Osteocyte (in vitro differentiated cells): ENCODE results near the gene ENDOD1. TPM values are rescaled to one million over a fixed set of nuclear protein-coding genes. Genes with fewer than 3 reads are reported as not detected.
"Not testable (repeated sequence)": the region's sequence is repeated elsewhere in the genome, so short reads cannot be mapped to it uniquely, and the experiment has no call there.

Source experiments
- DNase-seq: peaks from one replicate; pipeline ENCODE4 v3.0.0; 2021; ENCODE audit warnings: mixed read lengths; ENCODE audit not compliant: unreplicated experiment; ENCODE audit errors: extremely low spot score
- H3K27ac Mint-ChIP-seq: one replicate; pipeline ENCODE4 v1.8.0; 2021; ENCODE audit warnings: mild to moderate bottlenecking, mixed read lengths; ENCODE audit not compliant: unreplicated experiment
- H3K27me3 Mint-ChIP-seq: one replicate; pipeline ENCODE4 v1.8.0; 2021; ENCODE audit warnings: mixed read lengths; ENCODE audit not compliant: unreplicated experiment
- H3K36me3 Mint-ChIP-seq: one replicate; pipeline ENCODE4 v1.8.0; 2021; ENCODE audit warnings: mixed read lengths; ENCODE audit not compliant: unreplicated experiment
- H3K4me1 Mint-ChIP-seq: one replicate; pipeline ENCODE4 v1.8.0; 2021; ENCODE audit warnings: mixed read lengths; ENCODE audit not compliant: unreplicated experiment
- H3K4me3 Mint-ChIP-seq: one replicate; pipeline ENCODE4 v1.8.0; 2021; ENCODE audit warnings: mild to moderate bottlenecking, moderate library complexity, mixed read lengths; ENCODE audit not compliant: unreplicated experiment
- H3K9me3 Mint-ChIP-seq: one replicate; pipeline ENCODE4 v1.8.0; 2021; ENCODE audit warnings: mixed read lengths; ENCODE audit not compliant: unreplicated experiment
- total RNA-seq: library from RNA; stranded (reverse); gene quantifications from 2 replicates; pipeline ENCODE4 v1.2.1, GENCODE V29; 2021
- TF ChIP-seq, protein P1 (sequence below): fragments of 200-600 bp; sonication (generic); IDR thresholded peaks from 2 replicates; pipeline ENCODE4 v1.5.0; 2021; ENCODE audit warnings: antibody characterized with exemption, mild to moderate bottlenecking, moderate library complexity

The ENDOD1 gene
- total RNA-seq, 1 donor from 2014 or later = 91.6 TPM

DNA sequence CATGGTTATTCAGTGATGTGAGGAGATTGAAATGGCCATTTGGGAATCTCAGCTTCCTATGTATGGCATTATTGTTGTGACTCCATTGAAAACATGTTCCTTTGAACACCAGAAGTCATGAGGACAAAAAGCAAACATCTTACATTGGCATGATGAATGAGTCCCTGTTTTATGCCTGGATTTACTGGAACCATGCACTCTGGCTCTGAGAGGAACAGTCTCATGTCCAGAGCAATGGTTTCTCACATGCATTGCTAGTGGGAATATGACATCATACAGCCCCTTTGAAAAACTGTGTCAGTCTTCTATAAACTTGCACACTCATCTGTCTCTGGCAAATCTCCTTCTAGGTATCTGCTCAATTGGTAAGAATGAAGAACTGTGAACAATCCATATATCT lies 43.8 kb upstream of the ENDOD1 start:
- DNase-seq = no peak
- Mint-ChIP-seq H3K27me3 (peaks cover 64% of the 10 kb centered on the region), H3K36me3 (no peaks in the 10 kb centered on the region), H3K9me3 (no peaks in the 10 kb centered on the region), H3K4me3 (no peak overlapping the region), H3K27ac (no peak overlapping the region), H3K4me1 (no peaks in the 10 kb centered on the region)
- TF ChIP-seq, protein P1, sequence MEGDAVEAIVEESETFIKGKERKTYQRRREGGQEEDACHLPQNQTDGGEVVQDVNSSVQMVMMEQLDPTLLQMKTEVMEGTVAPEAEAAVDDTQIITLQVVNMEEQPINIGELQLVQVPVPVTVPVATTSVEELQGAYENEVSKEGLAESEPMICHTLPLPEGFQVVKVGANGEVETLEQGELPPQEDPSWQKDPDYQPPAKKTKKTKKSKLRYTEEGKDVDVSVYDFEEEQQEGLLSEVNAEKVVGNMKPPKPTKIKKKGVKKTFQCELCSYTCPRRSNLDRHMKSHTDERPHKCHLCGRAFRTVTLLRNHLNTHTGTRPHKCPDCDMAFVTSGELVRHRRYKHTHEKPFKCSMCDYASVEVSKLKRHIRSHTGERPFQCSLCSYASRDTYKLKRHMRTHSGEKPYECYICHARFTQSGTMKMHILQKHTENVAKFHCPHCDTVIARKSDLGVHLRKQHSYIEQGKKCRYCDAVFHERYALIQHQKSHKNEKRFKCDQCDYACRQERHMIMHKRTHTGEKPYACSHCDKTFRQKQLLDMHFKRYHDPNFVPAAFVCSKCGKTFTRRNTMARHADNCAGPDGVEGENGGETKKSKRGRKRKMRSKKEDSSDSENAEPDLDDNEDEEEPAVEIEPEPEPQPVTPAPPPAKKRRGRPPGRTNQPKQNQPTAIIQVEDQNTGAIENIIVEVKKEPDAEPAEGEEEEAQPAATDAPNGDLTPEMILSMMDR = no peak

DNA sequence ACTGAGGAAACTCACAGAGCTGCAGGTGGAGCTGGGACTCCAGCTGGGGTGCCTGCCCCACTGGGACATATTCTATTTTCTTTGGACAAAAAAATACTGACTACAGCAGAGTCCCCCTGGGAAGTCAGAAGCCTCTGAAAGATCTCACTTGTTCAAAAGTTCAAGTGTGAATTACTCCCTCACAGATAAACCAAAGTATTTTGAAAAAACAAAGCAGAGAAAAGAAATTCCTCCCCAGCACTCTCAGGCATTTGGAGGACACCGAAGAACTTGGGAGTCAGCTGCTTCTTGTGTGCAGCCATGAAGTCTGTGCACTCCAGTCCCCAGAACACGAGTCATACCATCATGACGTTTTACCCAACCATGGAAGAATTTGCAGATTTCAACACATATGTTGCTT lies 40.5 kb upstream of the ENDOD1 start, which contains the start of gene KDM4F:
TSS of gene KDM4F (plus strand) at position 301 of the 400 bp plus-strand sequence.
- not testable (repeated sequence) for H3K4me3 Mint-ChIP-seq, H3K36me3 Mint-ChIP-seq, DNase-seq, H3K4me1 Mint-ChIP-seq, H3K9me3 Mint-ChIP-seq, H3K27ac Mint-ChIP-seq
- peaks cover 58% of the 10 kb centered on the region for H3K27me3 Mint-ChIP-seq

DNA sequence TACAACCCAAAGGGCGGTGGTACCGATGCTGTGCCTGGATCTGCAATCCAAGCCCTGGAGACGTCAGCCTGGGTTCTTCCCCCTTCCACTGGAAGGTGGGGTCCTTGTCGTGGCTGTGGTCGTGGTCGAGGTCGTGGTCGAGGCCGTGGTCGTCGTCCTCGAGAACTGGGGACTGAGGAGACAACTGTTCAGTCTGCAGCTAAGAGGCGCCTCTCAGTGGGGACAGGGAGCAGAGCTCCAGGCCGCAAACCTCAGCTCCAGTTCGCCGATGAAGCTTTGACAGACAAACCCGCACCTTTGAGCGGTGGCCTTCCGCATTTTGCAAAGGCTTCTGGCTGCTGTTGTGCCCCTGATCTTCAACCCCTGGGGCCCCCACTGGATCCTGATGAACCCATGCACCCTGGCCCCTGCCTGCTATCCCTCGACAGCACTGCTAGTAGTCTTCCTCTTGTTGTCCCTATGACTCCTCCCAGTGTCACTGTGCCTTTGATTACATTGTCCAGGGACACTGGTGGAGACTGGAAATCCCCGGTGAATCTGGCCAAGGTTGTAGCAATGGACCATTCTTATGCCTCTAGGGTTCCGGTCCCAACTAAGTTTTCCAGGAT lies 38.9 kb upstream of the ENDOD1 start:
- H3K4me1 Mint-ChIP-seq = no peaks in the 10 kb centered on the region
- H3K27ac Mint-ChIP-seq = no peak overlapping the region
- TF ChIP-seq, protein P1 = no peak
- no peak for DNase-seq
- no peaks in the 10 kb centered on the region for H3K9me3 Mint-ChIP-seq
- H3K4me3 Mint-ChIP-seq = no peak overlapping the region
- H3K36me3 Mint-ChIP-seq = no peaks in the 10 kb centered on the region
- peaks cover 59% of the 10 kb centered on the region for H3K27me3 Mint-ChIP-seq

DNA sequence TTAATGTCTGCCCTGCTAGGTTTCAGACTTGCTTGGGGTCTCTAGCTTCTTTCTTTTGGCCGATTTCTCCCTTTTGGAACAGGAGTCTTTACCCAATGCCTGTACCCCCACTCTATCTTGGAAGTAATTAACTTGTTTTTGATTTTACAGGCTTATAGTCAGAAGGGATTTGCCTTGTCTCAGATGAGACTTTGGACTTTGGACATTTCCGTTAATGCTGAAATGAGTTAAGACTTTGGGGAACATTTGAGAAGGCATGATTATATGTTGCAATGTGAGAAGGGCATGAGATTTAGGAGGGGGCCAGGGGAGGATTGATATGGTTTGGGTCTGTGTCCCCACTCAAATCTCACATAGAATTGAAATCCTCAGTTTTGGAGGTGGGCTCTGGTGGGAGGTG lies 35.3 kb upstream of the ENDOD1 start:
- H3K4me1 Mint-ChIP-seq = no peaks in the 10 kb centered on the region
- TF ChIP-seq, protein P1 = no peak
- no peak overlapping the region for H3K4me3 Mint-ChIP-seq
- no peaks in the 10 kb centered on the region for H3K9me3 Mint-ChIP-seq
- no peak overlapping the region for H3K27ac Mint-ChIP-seq
- no peaks in the 10 kb centered on the region for H3K36me3 Mint-ChIP-seq
- H3K27me3 Mint-ChIP-seq = peaks cover 37% of the 10 kb centered on the region
- DNase-seq = no peak

DNA sequence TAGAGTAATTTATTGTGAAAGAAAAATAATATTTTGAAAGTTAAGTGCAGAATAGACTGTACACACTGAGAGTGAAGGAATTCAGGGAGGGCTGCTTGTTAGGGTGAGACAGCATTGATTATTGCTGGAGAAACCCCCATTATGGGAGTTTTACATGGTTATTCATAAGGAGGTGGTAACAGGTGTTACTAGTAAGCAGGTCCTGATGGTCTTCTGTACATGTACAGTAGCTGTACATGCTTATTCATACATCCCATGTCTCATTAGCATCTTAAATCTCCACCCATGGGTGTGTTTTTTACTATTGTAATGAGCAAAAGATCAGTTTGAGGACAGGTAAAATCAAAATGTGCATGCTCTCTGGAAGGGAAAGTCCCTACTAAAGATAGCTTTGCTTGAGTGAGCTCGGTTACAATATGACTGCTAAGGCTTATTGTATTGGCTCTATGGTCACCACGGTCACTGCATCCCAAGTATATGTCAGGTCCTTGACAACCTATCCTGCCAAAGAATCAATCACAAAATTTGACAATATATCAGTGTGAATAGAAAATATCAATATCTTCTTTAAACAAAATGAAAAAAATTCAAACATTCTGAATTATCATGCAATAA lies 34.3 kb upstream of the ENDOD1 start:
- TF ChIP-seq, protein P1 = no peak
- Mint-ChIP-seq H3K4me1 (no peaks in the 10 kb centered on the region), H3K27ac (no peak overlapping the region), H3K4me3 (no peak overlapping the region), H3K36me3 (no peaks in the 10 kb centered on the region), H3K27me3 (peaks cover 40% of the 10 kb centered on the region), H3K9me3 (no peaks in the 10 kb centered on the region)
- DNase-seq = no peak
